IMR-90 (cell line): ENCODE results near the gene TMOD1.

Experiments
- BHLHE40 ChIP-seq: fragments of 150-350 bp; IDR thresholded peaks from 2 replicates; pipeline ENCODE4 v1.6.1; 2016; ENCODE audit warnings: mild to moderate bottlenecking, low read depth, low read length
- CEBPB ChIP-seq: IDR thresholded peaks from 2 replicates; pipeline ENCODE4 v1.6.1; 2012; ENCODE audit warnings: low read depth, low read length, improper control_type of control experiment
- CHD1 ChIP-seq: IDR thresholded peaks from 2 replicates; pipeline ENCODE4 v1.6.1; 2012; ENCODE audit warnings: low read depth, low read length, improper control_type of control experiment
- FOS ChIP-seq: fragments of 150-350 bp; IDR thresholded peaks from 2 replicates; pipeline ENCODE4 v1.6.1; 2016; ENCODE audit warnings: low read depth, low read length
- MAFK ChIP-seq: IDR thresholded peaks from 2 replicates; pipeline ENCODE4 v1.6.1; 2012; ENCODE audit warnings: low read depth, low read length, improper control_type of control experiment
- MAZ ChIP-seq: IDR thresholded peaks from 2 replicates; pipeline ENCODE4 v1.6.1; 2012; ENCODE audit warnings: low read depth, mild to moderate bottlenecking, low read length, improper control_type of control experiment, moderate library complexity, borderline replicate concordance
- POLR2A ChIP-seq: IDR thresholded peaks from 2 replicates; pipeline ENCODE4 v1.6.1; 2012; ENCODE audit warnings: mild to moderate bottlenecking, low read depth, low read length
- RAD21 ChIP-seq: IDR thresholded peaks from 2 replicates; pipeline ENCODE4 v1.6.1; 2012; ENCODE audit warnings: low read length, improper control_type of control experiment
- RCOR1 ChIP-seq: IDR thresholded peaks from 2 replicates; pipeline ENCODE4 v1.6.1; 2012; ENCODE audit warnings: mild to moderate bottlenecking, low read length, improper control_type of control experiment; ENCODE audit not compliant: insufficient replicate concordance
- RFX5 ChIP-seq: IDR thresholded peaks from 2 replicates; pipeline ENCODE4 v1.8.0; 2012; ENCODE audit warnings: low read depth, mild to moderate bottlenecking, low read length, moderate library complexity
- SMC3 ChIP-seq: fragments of 150-350 bp; IDR thresholded peaks from 2 replicates; pipeline ENCODE4 v1.6.1; 2016; ENCODE audit warnings: low read depth, mild to moderate bottlenecking, antibody characterized with exemption, low read length, moderate library complexity
- TF ChIP-seq, protein P1 (sequence below): conservative IDR thresholded peaks from 2 replicates; pipeline ENCODE4 v1.5.1; 2012; ENCODE audit warnings: mild to moderate bottlenecking, low read depth, low read length, improper control_type of control experiment
- TF ChIP-seq, protein P2 (sequence below): fragments of 150-350 bp; IDR thresholded peaks from 2 replicates; pipeline ENCODE4 v1.6.1; 2016; ENCODE audit warnings: low read depth, mild to moderate bottlenecking, low read length, moderate library complexity, borderline replicate concordance
- TF ChIP-seq, protein P3 (sequence below): fragments of 150-350 bp; IDR thresholded peaks from 2 replicates; pipeline ENCODE4 v1.6.1; 2017; ENCODE audit warnings: mild to moderate bottlenecking, antibody characterized with exemption, low read length, low read depth

DNA sequence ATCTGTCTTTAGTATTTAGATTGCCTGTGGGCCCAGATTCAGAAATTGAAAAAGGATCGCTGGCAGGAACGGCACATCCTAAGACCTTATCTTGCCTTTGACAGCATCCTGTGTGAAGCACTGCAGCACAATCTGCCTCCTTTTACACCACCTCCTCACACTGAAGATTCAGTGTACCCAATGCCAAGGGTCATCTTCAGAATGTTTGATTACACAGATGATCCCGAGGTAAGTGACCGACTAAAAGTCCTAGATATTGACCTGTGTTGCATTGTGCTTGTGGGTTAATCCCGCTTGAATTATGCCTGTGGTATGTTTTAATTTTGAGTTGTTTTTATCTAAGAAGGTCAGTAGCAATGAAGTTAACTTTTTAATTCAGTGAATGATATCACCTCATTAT lies 146.5 kb downstream of the TMOD1 start:
- TF ChIP-seq POLR2A (no peak), RFX5 (no peak), RCOR1 (no peak), FOS (no peak), RAD21 (no peak), MAZ (no peak), CHD1 (no peak), SMC3 (no peak), MAFK (no peak), CEBPB (no peak), BHLHE40 (no peak)
- TF ChIP-seq, protein P1, sequence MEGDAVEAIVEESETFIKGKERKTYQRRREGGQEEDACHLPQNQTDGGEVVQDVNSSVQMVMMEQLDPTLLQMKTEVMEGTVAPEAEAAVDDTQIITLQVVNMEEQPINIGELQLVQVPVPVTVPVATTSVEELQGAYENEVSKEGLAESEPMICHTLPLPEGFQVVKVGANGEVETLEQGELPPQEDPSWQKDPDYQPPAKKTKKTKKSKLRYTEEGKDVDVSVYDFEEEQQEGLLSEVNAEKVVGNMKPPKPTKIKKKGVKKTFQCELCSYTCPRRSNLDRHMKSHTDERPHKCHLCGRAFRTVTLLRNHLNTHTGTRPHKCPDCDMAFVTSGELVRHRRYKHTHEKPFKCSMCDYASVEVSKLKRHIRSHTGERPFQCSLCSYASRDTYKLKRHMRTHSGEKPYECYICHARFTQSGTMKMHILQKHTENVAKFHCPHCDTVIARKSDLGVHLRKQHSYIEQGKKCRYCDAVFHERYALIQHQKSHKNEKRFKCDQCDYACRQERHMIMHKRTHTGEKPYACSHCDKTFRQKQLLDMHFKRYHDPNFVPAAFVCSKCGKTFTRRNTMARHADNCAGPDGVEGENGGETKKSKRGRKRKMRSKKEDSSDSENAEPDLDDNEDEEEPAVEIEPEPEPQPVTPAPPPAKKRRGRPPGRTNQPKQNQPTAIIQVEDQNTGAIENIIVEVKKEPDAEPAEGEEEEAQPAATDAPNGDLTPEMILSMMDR, result no peak
- TF ChIP-seq, protein P2, sequence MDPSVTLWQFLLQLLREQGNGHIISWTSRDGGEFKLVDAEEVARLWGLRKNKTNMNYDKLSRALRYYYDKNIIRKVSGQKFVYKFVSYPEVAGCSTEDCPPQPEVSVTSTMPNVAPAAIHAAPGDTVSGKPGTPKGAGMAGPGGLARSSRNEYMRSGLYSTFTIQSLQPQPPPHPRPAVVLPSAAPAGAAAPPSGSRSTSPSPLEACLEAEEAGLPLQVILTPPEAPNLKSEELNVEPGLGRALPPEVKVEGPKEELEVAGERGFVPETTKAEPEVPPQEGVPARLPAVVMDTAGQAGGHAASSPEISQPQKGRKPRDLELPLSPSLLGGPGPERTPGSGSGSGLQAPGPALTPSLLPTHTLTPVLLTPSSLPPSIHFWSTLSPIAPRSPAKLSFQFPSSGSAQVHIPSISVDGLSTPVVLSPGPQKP, result no peak
- TF ChIP-seq, protein P3, sequence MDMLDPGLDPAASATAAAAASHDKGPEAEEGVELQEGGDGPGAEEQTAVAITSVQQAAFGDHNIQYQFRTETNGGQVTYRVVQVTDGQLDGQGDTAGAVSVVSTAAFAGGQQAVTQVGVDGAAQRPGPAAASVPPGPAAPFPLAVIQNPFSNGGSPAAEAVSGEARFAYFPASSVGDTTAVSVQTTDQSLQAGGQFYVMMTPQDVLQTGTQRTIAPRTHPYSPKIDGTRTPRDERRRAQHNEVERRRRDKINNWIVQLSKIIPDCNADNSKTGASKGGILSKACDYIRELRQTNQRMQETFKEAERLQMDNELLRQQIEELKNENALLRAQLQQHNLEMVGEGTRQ, result no peak
